ENCODE results near the gene DACH1. TPM values are rescaled to one million over a fixed set of nuclear protein-coding genes. Genes with fewer than 3 reads are reported as not detected.

The DACH1 gene
- total and polyA plus RNA-seq, 2 of the 8 experiments (the other 6 are each of a cell fraction or from before 2014, with no cell fraction given), result 0.12 to 0.67 TPM

DNA sequence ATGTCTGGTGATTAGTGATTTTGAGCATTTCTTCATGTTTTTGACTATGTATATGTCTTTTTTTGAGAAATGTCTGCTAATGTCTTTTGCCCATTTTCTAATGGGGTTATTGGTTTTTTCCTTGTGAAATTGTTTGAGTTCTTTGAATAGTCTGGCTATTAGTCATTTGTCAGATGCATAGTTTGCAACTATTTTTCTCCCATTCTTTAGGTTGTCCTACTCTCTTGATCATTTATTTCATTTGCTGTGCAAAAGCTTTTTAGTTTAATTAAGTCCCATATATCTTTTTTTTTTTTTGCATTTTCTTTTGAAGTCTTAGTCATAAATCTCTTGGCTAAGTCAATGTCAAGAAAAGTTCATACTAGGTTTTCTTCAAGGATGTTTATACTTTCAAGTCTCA, 449.8 kb downstream of the DACH1 start:
- Histone ChIP-seq H3K14ac (ENCODE audit: insufficient read length) (no peak overlapping the region), H4K5ac (ENCODE audit: insufficient read length, low read depth, low read length) (no peak overlapping the region), H2AK5ac (ENCODE audit: low read depth, low read length) (no peak overlapping the region), H3K27ac (ENCODE audit: low read depth, low read length) (no peak overlapping the region), H2BK120ac (replicated peaks; ENCODE audit: low read depth, low read length) (no peak overlapping the region), H3K23ac (ENCODE audit: insufficient read length) (no peak overlapping the region), H3K4me3 (ENCODE audit: extremely low read depth in 1 of 4, insufficient read depth in 2 of 4, low read depth in 3 of 4, low read length in 4 of 4) (no peak overlapping the region), H3K79me1 (ENCODE audit: low read depth, low read length) (no peaks in the 10 kb centered on the region), H3K4me2 (ENCODE audit: insufficient read depth in 1 of 2, low read depth in 2 of 2, low read length in 2 of 2) (no peak overlapping the region), H2BK5ac (ENCODE audit: low read depth, low read length) (no peak overlapping the region), H2BK20ac (ENCODE audit: low read length) (no peak overlapping the region), H3K27me3 (replicated peaks in 1 of 4; ENCODE audit: control insufficient read depth in 3 of 4, extremely low read depth in 1 of 4, insufficient read depth in 3 of 4, low read length in 3 of 4) (no peaks in the 10 kb centered on the region), H2AFZ (ENCODE audit: low read length) (no peak overlapping the region), H3K36me3 (ENCODE audit: control insufficient read depth in 2 of 4, insufficient read depth in 4 of 4, low read length in 3 of 4) (no peaks in the 10 kb centered on the region), H3K4ac (replicated peaks; ENCODE audit: insufficient read length, low read depth, low read length) (no peak overlapping the region), H4K20me1 (replicated peaks in 1 of 2; ENCODE audit: control insufficient read depth in 1 of 2, insufficient read depth in 2 of 2, low read length in 2 of 2) (no peaks in the 10 kb centered on the region), H4K91ac (replicated peaks; ENCODE audit: insufficient read length, low read length) (no peak overlapping the region), H3K18ac (ENCODE audit: extremely low read depth, low read length) (no peak overlapping the region), H3K23me2 (ENCODE audit: low read depth, low read length) (no peaks in the 10 kb centered on the region), H3K9ac (replicated peaks in 1 of 4; ENCODE audit: extremely low read depth in 1 of 4, low read depth in 3 of 4, low read length in 3 of 4) (no peak overlapping the region), H2BK15ac (ENCODE audit: low read length) (no peak overlapping the region), H3K56ac (replicated peaks; ENCODE audit: insufficient read length, low read depth, low read length) (no peak overlapping the region), H2BK12ac (ENCODE audit: low read depth, low read length) (no peak overlapping the region), H3K4me1 (replicated peaks in 1 of 4; ENCODE audit: control insufficient read depth in 3 of 4, insufficient read depth in 4 of 4, low read length in 3 of 4) (no peaks in the 10 kb centered on the region), H4K8ac (ENCODE audit: extremely low read depth, insufficient read depth, low read length) (no peak overlapping the region), H3K79me2 (ENCODE audit: control insufficient read depth in 1 of 2, insufficient read depth in 2 of 2, low read length in 2 of 2) (no peaks in the 10 kb centered on the region), H3K9me3 (ENCODE audit: insufficient read depth in 2 of 2, low read depth in 1 of 2, low read length in 1 of 2) (no peaks in the 10 kb centered on the region)
- DNase-seq (ENCODE audit: low read depth in 1 of 2, low spot score in 2 of 2) (no peak), FAIRE-seq (no peak)
- CTCF ChIA-PET (ENCODE audit: partially characterized antibody), result no interaction called here
- POLR2A ChIA-PET (ENCODE audit: partially characterized antibody), result no interaction called here
- TF ChIP-seq GTF2F1 (IDR thresholded peaks at IDR 0.05; ENCODE audit: borderline replicate concordance, low read depth, low read length) (no peak), NRF1 (IDR thresholded peaks at IDR 0.05; ENCODE audit: low read depth, low read length) (no peak)

All from H1 (cell line).